HEK293T (cell line): ENCODE measurements around the gene RAB28.

Experiments
- CTCF ChIA-PET: fragments of 350-600 bp; formaldehyde crosslinking; extraction: SDS; loops from one replicate; lab custom pipeline; 2021; ENCODE audit warnings: antibody characterized with exemption, inconsistent platforms; lab: Yijun Ruan, JAX
- POLR2A ChIA-PET: fragments of 350-600 bp; formaldehyde crosslinking; extraction: SDS; loops from one replicate; lab custom pipeline; 2020; ENCODE audit warnings: antibody characterized with exemption, inconsistent platforms; lab: Yijun Ruan, JAX
- DNase-seq: peaks from one replicate; pipeline ENCODE4 v3.0.0; 2012; ENCODE audit warnings: mixed read lengths; ENCODE audit errors: extremely low spot score
- ARNT ChIP-seq: fragments of 450-650 bp; IDR thresholded peaks from 2 replicates; pipeline ENCODE4 v1.6.1; 2017; ENCODE audit warnings: mild to moderate bottlenecking
- BHLHE40 ChIP-seq: fragments of 450-650 bp; IDR thresholded peaks from 2 replicates; pipeline ENCODE4 v1.6.1; 2016; ENCODE audit warnings: mild to moderate bottlenecking, moderate library complexity, borderline replicate concordance
- CTBP1 ChIP-seq: fragments of 450-650 bp; IDR thresholded peaks from 2 replicates; pipeline ENCODE4 v1.6.1; 2016; ENCODE audit warnings: borderline replicate concordance
- ELF4 ChIP-seq: fragments of 450-650 bp; IDR thresholded peaks from 2 replicates; pipeline ENCODE4 v1.6.1; 2017; ENCODE audit warnings: antibody characterized with exemption
- FOXA1 ChIP-seq: fragments of 450-650 bp; IDR thresholded peaks from 2 replicates; pipeline ENCODE4 v1.6.1; 2016; ENCODE audit warnings: mild to moderate bottlenecking
- FOXK2 ChIP-seq: fragments of 450-650 bp; IDR thresholded peaks from 2 replicates; pipeline ENCODE4 v1.6.1; 2016; ENCODE audit warnings: mild to moderate bottlenecking
- FOXM1 ChIP-seq: fragments of 450-650 bp; IDR thresholded peaks from 2 replicates; pipeline ENCODE4 v1.6.1; 2017; ENCODE audit warnings: mild to moderate bottlenecking, borderline replicate concordance
- HDGF ChIP-seq: fragments of 450-650 bp; IDR thresholded peaks from 2 replicates; pipeline ENCODE4 v1.6.1; 2017; ENCODE audit warnings: antibody characterized with exemption, borderline replicate concordance
- L3MBTL2 ChIP-seq: fragments of 450-650 bp; conservative IDR thresholded peaks from 2 replicates; pipeline ENCODE4 v1.6.1; 2016; ENCODE audit warnings: mild to moderate bottlenecking
- LEF1 ChIP-seq: fragments of 450-650 bp; IDR thresholded peaks from 2 replicates; pipeline ENCODE4 v1.6.1; 2017; ENCODE audit warnings: mild to moderate bottlenecking, borderline replicate concordance
- NFRKB ChIP-seq: fragments of 450-650 bp; IDR thresholded peaks from 2 replicates; pipeline ENCODE4 v1.6.1; 2016; ENCODE audit warnings: mild to moderate bottlenecking, moderate library complexity
- SP1 ChIP-seq: fragments of 450-650 bp; IDR thresholded peaks from 2 replicates; pipeline ENCODE4 v1.6.1; 2017
- SUZ12 ChIP-seq: fragments of 450-650 bp; IDR thresholded peaks from 2 replicates; pipeline ENCODE4 v1.6.1; 2016; ENCODE audit warnings: mild to moderate bottlenecking
- TARDBP ChIP-seq: fragments of 450-650 bp; IDR thresholded peaks from 2 replicates; pipeline ENCODE4 v1.6.1; 2016
- ZNF384 ChIP-seq: fragments of 450-650 bp; IDR thresholded peaks from 2 replicates; pipeline ENCODE4 v1.6.1; 2016
- TF ChIP-seq, protein P1 (sequence below): fragments of 450-650 bp; IDR thresholded peaks from 2 replicates; pipeline ENCODE4 v1.6.1; 2016

RAB28 gene

DNA sequence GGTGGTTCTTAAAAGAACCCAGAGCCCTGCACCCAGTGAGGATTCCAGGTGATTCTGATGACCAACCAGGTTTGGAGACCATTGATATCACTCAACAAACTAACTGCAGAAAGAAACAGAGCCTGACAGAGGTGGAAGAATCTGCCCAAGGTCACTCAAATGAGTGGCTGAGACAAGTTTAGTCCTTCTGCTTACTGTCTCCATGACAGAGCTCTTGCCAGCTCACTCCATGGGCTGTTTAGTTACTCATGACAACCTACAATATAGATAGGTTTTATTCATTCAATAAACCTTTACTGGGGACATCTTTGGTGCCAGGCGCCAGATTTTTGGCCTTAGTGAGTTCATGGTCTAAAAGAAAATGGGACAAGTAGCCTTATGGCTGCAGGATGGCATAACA is 124.3 kb downstream of the RAB28 start:
- POLR2A ChIA-PET: no interaction called here
- no peak for DNase-seq
- no peak for TF ChIP-seq CTBP1
- no peak for TF ChIP-seq LEF1
- TF ChIP-seq FOXA1: no peak
- CTCF ChIA-PET: no interaction called here

DNA sequence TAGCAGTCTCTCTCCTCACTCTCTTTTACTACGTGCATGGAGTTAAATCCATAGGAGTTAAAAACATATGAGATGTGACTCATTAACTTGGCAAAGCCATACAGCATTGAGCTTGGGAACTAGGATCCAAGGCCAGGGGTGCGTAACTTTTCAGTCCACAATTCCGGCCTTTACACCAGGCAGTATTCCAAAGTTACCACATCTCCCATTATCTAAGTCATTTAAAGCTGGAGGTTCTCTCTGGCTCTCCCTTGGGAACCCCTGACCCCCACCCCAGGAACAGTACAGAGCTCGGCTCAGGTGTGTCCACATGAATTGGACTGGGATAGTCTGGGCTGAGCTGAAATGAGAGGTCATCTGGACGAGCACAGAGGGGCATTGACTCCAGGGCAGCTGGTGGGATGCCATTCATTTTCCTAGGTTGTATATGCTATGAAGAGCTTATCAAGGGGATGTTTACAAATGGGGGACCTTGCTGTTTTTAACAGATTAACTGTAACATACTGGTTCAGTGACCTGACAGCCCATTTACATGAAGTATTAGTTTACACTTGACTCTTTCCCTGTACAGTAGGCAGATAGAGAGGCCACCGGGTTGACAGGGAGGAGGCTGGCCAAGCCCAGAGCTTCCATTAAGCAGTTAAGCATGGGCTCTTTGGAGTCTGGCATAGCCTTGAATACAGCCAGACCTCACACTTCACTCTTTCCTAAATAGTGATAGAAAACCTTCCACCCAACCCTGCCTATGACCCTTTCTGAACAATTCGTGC is 128.8 kb downstream of the RAB28 start:
- ChIA-PET CTCF (no interaction called here), POLR2A (no interaction called here)
- TF ChIP-seq SP1: no peak
- no peak for DNase-seq

DNA sequence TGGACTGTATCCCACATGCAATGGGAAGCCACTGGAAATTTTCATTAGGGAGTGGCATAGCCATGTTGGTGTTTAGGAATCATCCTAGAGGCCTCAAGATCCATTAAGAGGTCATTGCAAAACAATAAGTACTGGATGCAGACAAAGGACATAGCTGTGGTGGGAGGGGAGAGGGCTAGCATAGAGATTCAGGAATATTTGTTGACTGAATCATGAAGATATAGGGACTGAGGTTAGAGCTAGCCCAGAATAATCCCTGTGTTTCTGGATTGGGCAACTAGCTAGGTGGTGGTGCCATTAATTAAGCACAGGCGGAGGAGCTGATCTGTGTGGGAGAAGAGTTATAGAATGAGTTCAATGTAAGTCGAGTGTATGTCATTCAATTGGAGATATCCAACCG is 135.0 kb downstream of the RAB28 start:
- ChIA-PET POLR2A (interaction anchor here (0.6 kb wide), 1 partner anchor 164 kb away, joined by 3 read pairs; no protein-coding TSS in a partner anchor), CTCF (no interaction called here)
- TF ChIP-seq L3MBTL2 (no peak), FOXA1 (no peak), BHLHE40 (no peak), NFRKB (no peak), FOXM1 (no peak), HDGF (no peak), SP1 (no peak), FOXK2 (no peak), SUZ12 (no peak), ARNT (no peak), CTBP1 (no peak), ZNF384 (no peak), TARDBP (no peak)
- TF ChIP-seq, protein P1, sequence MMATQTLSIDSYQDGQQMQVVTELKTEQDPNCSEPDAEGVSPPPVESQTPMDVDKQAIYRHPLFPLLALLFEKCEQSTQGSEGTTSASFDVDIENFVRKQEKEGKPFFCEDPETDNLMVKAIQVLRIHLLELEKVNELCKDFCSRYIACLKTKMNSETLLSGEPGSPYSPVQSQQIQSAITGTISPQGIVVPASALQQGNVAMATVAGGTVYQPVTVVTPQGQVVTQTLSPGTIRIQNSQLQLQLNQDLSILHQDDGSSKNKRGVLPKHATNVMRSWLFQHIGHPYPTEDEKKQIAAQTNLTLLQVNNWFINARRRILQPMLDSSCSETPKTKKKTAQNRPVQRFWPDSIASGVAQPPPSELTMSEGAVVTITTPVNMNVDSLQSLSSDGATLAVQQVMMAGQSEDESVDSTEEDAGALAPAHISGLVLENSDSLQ: no peak
- DNase-seq: no peak

DNA sequence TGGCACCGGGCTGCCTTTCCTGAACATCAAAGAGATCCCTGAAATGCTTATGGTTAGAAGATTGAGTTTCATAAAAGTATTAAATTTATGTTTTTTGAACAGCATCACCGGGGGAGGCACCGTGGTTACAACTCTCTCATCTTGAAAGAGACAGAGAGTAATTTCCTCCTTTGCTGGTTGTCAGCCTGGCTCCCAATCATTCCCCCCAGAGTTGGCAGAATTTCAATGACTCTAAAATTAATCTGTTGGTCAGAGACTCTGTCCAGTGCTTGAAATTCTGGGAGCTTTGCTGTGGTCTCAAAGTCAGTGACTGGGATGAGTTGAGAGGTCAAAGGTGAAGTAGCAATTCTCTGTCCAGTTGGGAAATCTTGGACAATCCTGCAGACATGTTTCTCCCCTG is 135.9 kb downstream of the RAB28 start:
- POLR2A ChIA-PET: no interaction called here
- TF ChIP-seq NFRKB (no peak), FOXA1 (no peak), CTBP1 (no peak), SUZ12 (no peak), FOXK2 (no peak)
- DNase-seq: no peak
- CTCF ChIA-PET: no interaction called here

DNA sequence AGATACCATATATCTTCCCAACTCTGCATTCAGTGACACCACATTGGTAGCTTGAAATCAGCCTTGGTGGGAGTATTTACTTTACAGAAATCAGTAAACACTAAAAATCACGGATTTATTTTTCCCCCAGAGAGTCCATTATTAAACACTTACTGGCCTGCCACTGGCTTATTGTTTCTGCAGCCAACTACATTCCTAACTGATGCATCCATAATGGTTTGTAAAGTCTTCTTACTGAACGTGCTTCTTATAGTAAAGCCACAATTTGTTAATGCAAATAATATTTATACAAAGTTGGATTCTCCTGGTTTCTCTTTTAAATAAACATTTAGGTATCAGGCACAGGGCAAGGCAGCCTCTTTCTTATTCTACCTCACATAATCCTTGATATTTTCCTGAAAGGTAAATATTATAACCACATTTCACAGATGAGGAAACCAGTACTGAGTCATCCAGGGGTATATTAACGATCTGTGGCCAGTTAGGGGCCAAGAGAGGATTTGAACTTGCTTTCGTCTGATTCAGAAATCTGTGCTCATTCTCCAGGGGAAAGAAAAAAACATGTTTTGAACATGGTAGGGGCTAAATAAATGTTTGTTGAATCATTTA is 136.5 kb downstream of the RAB28 start:
- POLR2A ChIA-PET: no interaction called here
- CTCF ChIA-PET: no interaction called here
- no peak for TF ChIP-seq FOXK2
- no peak for TF ChIP-seq FOXM1
- TF ChIP-seq SP1: no peak
- TF ChIP-seq HDGF: no peak
- no peak for TF ChIP-seq BHLHE40
- no peak for TF ChIP-seq FOXA1
- TF ChIP-seq LEF1: no peak
- no peak for TF ChIP-seq NFRKB
- no peak for TF ChIP-seq SUZ12
- no peak for TF ChIP-seq TARDBP
- no peak for TF ChIP-seq ZNF384
- TF ChIP-seq ARNT: no peak
- TF ChIP-seq ELF4: no peak
- no peak for TF ChIP-seq CTBP1
- no peak for TF ChIP-seq L3MBTL2
- no peak for DNase-seq

DNA sequence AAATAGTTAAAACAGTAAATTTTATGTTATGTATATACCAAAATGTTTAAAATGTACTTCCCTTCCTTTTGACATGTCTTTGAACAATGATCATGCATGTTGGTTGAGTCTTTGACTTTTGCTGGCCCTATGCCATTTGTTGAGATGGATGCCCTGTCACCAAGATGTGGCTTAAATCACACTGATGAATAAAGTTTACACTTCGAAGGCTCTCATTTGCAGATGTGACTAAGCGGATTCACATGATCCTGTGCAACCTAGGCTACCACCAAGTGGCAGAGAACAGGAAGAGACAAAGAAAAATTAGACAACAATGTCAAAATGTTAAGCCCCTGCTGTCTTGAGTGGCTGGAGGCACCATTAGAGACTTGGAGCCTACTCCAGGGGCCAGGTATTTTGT is 139.9 kb downstream of the RAB28 start:
- TF ChIP-seq, protein P1: no peak
- TF ChIP-seq NFRKB (no peak), FOXA1 (no peak), BHLHE40 (no peak), ZNF384 (no peak), L3MBTL2 (no peak), SUZ12 (no peak), SP1 (no peak), HDGF (no peak), CTBP1 (no peak), FOXK2 (no peak), ELF4 (no peak), LEF1 (no peak), FOXM1 (no peak)
- no peak for DNase-seq
- ChIA-PET CTCF (no interaction called here), POLR2A (no interaction called here)

DNA sequence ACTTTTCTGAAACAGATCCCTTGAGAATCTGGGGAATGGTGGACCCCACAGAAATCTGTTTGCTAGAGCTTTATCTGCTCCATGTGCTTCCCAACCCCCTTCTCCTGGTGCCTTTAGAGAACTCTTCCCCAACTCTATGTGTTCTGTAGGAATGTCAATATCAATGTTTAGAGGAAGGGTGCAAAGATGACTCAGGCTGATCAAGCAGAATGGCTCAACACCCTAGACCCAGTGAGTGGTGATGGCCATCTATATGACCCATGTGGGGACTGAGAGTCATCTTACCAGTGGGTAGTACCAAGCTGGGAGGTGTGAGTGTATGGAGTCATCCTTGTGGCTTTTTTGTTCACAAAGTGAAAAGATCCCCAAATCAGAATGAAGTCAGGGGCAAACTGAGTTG is 143.5 kb downstream of the RAB28 start:
- TF ChIP-seq TARDBP: no peak
- TF ChIP-seq, protein P1: no peak
- TF ChIP-seq ARNT: no peak
- TF ChIP-seq ZNF384: no peak
- no peak for DNase-seq
- ChIA-PET CTCF (no interaction called here), POLR2A (no interaction called here)
